HG03196 (cell line): Measurements from ENCODE around the gene ENO4.

ENCODE experiments used
- ATAC-seq: cut with Tn5 transposase; IDR thresholded peaks from one replicate; pipeline ENCODE4 v1.9.1; 2021; ENCODE audit not compliant: unreplicated experiment

Gene ENO4

DNA sequence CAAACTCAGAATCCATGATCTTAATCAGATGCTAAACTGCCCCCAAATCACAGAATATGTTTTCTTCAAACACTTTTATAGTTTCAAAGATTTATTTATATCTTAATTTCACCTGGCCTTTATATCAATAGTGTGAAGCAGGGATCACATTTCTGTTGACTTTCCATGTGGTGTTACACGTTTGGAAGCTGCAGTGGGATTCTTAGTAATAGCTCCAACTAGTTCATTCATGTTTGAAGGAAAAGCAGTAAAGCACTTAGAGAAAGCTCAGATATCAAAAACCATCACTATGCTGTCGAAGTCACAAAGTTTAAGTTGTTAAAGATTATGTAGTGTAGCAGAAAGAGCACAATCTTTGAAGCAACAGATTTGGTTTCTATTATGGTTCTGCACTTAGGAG, 16.8 kb downstream of the ENO4 start:
- ATAC-seq, result no peak

DNA sequence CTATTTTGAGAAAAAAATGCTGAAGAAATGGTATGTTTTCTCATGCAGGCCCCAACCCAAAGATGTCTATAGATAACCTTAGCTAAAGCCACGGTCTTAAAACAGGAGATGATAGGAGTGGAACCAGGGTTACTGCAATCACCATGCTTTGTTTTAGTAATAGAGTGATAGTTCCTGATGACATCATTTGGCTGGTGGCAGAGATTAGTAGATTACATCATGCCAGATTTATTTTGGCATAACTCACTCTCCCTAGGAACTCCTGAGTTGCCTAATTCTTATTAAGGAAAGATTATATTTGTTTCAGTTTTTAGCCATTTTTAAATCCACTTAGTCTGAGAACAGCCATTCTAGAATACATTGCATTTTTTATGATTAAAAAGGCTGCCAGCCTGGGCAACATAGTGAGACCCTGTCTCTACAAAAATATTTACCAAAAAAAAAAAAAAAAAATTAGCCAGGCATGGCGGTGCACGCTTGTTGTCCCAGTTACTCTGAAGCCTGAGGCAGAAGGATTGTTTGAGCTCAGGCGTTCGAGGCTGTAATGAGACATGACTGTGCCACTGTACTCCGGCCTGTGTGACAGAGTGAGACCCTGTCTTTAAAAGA, 17.8 kb downstream of the ENO4 start:
- no peak for ATAC-seq

DNA sequence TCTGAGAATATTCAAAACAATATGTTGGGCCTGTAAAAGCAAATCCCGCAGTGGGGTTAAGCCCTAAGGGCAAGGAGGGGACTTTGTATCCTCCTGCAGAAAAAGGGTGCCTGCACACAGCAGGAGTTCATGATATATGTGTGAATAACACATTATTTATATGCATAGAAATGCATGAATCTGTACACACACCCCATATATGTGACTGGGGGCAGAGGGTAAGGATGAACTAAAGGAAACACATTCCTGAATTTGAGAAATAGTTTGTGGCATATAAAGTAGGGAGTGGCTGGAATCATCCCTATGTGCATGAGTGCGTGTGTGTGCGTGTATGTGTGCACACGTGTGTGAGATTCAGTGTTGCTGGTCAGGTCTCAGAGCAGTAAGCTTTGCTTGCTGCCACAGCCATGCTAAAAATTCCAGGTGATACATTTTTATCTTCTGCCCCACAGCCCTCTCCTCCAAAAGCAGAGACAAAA, 18.9 kb downstream of the ENO4 start:
- ATAC-seq, result no peak

DNA sequence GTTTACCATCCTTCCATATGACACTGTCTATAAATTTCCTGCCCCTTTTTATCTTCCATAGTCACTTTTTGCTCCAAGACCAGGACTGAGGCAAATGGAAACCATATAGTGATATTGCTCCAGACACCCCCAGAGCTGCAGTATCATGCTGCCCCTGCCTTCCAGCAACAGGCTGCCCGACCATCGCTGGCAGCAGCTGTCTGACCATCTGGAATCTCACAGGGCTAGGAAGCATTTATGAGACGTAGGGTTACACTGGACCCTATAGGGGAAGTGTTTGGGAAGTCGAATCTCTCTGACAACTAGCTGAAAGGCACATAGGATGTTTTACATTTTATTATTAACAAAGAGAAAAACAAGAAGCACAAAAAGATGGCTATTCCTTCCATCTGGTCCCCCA, 19.4 kb downstream of the ENO4 start:
- no peak for ATAC-seq

DNA sequence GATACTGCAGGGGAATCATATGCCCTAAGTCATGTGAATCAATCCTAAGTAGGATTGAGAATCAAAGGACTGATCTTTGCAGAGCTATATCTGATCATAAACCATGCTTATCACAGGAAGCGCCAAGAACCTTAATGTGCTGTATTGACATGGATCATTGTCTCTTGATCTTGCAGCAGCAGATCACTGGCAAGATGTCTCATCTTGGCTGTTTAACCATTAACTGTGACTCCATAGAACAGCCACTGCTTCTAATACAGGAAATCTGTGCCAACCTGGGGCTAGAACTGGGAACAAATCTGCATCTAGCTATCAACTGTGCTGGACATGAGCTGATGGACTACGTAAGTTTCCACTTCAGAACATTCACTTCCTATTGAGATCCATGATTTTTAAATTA, 21.6 kb downstream of the ENO4 start:
- ATAC-seq, result no peak

DNA sequence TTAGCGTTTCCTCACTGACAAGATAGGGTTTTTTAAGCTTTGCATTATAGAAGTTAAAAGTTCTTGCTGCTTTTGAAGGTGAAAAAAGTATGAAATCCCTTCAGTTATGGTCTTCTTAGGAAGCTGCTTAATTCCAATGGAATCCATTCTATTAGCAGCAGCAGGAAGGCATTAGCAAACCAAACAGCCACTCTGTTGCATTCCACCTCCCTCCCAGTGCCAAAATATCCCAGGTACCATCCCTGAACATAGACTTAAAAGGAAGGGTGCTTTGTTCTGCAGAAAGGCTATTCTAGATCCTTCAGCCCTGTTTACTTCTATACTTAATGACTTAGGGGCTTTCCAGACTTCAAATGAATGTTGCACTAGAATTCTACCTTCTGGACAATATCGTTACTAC, 23.8 kb downstream of the ENO4 start:
- ATAC-seq, result no peak

DNA sequence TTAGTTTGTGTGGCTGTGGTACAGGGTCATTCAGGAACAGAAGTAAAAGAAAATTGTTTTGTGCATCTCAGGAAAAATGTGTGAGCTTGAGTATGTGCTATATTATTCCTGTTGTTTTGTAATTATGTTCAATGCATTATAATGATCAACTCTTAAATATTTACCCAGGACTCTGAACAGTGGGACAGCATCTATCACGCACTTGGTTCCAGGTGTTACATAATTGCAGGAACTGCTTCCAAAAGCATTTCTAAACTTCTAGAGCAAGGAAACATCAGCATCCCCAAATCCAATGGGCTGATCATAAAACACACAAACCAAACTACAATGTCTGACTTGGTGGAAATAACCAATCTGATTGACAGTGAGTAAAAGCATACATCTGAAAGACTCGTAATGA, 26.6 kb downstream of the ENO4 start:
- no peak for ATAC-seq

DNA sequence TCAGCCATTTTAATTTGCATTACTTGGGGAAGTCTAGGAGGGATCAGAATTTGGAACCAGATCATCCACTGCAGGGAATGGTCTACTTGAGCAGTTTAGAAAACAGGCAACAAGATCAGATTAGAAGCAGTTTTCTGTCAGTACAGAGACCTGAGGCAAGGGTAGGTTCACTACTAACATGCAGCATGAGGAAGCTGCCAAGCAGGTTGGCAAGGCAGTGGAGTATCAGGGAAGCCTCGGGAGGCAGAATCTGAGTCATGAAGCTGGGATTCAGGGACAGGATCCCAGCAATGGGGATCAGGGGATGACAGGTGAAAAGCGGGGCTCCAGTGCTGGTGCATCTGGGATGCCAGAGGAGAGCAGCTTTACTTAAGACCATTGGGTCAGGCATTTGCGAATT, 28.1 kb downstream of the ENO4 start:
- ATAC-seq, result no peak

DNA sequence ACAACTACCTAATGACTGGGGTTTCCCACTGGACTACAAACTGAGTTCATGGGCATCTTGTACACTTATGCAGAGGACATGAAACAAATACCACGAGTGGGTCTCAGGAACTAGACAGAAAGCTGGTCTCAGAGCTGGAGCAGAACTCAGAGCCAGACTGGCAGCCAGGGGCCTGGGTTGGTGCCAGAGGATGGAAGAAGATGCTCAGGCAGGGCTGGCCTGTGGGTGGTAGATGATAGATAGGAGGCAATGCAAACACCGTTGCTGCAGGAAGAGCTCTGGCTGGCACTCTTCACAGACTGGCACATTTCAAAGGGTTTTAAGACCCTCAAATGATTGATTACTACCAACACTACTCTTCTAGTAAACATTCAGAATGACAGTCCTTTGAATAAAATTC, 28.8 kb downstream of the ENO4 start:
- ATAC-seq, result no peak

DNA sequence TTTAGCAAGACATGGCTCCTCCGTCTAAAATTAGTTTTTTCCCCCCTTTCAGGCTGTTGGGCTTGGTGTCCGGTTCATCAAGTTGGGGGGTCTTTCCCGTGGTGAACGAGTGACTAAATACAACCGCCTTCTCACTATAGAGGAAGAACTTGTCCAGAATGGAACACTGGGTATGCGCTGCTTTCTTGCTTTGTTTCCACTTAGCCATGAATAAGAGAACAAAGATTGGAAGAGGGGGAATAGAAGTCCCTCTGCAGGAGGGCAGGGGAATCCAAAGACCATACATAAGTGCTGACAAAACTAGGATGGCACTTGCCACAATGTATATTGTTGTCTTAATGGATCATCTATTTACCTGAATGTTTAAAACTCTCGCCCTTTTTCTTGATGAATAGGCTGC, 30.5 kb downstream of the ENO4 start:
- ATAC-seq, result no peak

DNA sequence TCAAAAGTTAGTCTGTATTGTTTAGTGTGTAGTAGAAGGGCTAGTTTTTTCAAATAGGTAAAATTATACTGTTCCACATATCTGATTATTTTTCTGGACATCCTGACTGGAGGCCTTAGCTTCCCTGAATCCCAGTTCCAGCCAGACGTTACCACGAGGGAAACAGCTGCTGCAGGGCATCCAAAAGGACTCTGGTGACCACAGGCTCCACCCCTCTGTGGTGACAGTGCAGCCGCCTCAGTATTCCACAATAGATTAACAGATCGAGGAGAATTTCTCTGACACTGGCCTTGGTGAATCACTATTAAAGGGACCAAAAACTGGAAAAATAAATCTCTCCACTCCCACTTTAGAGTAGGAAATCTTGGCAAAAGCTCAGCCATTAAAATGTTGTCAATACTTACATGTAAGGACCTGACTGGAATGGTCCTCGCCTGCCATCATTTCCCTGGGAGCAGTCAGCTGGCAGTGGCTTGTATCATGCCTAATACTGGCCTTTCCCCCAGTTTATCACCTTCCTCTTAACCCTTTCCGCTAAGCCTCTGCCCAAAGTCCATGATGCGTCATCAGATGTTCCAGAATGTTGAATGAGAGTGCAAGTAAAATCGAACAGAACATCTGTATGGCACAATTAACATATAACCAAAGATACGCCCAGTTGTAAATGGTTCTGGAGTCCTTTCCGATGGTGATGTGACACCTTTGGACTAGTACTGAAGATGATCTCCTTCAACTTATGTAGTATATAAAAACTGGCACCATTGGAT, 31.6 kb downstream of the ENO4 start:
- ATAC-seq, result no peak

DNA sequence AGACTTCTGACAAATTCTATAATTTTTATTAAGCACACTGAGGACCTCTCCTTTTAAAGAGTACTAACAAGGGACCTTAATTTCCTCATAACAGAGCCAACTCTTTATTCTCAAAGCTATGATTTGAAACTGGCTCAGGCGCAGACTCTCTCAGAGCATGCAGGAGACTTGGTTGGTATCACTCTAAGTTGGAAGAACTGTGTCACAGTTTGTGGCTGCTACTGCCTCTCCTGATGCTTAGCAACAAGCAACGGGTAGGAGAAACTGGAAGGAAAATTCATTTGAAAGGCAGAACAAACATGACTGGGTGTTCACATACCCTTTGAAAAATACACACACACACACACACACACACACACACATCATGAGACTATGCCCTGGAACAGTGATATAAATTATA, 33.3 kb downstream of the ENO4 start:
- no peak for ATAC-seq

DNA sequence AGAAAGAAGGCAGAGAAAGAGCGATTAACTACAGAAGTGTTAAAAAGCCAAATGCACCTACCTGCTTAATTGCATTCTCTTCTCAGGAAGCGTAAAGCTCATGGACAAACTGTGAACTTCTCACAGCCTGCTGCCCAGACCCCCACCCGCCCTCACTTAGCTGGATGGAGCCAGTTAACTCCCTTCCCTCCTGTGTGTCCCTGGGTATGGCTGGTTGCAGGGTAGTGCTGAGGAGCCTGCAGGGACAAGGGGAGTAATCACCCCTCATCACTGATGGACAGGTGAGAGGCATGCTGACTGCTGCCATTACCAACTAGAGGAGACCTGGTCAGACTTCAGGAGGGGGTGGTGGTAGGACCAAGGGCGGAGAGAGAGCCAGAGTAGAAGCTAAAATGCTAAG, 37.5 kb downstream of the ENO4 start:
- ATAC-seq, result no peak

DNA sequence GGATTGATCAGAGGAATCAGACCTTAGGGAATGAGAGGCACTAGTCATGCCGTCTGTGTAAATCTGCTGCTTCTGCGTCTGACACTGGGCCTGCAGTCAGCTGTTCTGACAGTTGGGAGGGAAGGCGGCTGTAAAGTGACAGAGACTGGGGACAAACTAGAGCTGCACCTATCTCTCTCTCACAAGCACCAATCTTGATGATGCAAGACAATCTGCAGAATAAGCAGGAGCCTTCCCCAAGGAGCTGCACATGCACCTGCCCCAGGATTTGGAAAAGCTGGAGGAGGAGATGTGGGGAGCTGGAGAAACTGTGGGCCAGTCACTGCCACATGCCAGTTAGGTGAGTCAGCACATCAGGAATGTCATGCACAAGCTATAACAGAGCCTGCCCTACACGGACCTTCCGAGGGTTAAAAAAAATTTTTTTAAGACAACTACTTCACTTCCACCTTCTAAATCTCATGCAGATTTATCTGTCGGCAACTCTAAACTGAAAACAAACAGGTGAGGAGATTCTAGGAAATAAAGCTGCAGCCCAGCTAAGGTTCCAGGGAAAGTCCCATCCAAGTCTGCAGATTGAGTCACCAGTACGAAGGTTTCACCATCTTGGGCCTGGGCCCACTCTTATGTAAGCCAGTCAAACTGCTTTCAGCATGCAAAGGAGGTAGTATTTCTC, 39.2 kb downstream of the ENO4 start:
- ATAC-seq, result no peak

DNA sequence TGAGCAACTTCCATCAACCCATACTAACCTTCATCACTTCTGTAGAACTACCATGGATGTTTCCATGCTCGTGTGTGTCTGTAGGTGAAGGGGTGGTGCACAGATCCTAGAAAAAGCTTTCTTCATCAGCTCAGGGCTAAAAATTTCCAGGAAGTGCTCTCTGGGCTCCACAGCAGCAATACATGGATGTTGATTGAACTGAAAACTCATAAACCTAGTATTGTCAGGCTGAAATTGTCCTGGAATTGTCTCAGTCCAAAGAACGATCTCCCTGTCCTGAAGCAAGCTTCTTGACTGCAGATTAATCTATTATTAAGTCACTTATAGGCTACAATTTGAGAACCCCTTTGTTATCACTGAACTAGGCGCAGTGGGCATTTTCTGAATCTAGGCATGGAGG, 39.8 kb downstream of the ENO4 start:
- no peak for ATAC-seq

DNA sequence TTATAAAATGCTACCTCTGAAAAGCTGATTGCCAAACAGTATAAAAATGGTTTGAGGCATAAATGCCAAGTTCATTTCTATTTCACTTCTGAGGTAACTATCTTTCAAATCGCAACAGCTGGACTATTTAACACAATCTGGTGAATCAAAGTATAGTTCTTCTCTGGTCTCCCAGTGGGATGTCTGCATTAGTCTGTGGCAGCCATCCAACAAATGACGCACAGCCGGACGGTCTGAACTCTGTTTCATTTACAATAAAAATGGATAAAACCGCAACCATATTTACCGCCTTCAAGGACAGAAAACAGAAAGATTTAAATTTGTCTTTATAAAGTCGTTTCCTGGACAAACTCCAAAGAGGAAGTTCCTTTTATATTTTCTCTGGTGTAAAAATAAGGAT, 41.9 kb downstream of the ENO4 start:
- ATAC-seq, result no peak

DNA sequence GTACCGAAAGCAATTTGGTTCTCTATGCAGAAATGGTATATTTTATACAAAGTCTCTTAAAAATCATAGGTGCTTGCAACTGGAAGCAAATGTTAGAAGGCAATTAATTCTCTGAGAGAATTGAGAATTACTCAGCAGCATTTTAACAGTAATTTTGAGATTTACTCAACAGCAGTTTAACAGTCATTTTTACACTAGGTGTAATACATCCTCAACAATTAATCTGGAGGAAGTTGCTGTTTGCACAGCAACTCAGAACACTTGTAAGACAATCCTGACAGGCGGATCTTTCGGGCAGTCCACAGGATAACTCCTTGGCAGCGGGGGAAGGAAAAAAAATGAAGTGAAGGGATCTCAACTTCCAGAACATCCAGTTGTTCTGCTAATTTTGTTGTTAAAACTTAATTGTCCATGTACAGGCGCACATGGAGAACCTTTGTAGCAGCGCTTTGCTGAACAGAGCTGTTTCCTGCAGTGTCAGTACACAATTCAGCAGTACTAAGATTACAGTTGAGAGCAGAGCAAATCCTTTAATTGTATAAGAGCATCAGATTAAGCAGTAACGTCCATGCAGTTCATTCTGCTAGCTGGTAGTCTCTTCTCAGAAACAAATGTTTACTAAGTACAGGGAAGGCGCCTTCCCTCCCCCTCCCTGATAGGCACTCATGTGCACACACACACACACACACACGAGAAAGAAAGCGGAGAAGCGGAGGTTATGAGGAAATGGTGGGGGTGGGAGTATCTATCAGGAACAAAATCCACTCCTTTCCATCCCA, 43.8 kb downstream of the ENO4 start:
- no peak for ATAC-seq

DNA sequence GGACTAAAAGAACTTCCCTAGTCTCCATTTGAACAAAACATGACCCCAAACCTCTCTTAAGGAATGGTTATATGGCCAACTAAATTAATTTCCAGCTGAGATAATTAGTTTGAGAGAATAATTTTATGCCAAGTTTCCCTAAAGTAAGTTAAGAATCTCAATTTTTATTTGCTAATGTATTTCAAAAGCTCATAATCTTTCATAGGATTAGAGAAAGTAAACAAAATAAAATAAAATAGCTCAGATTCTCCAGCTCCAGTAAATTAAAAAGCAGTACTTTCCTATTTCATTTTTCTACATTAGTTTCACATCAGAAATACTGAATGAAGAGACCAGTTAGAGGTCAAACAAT, 44.4 kb downstream of the ENO4 start:
- no peak for ATAC-seq

DNA sequence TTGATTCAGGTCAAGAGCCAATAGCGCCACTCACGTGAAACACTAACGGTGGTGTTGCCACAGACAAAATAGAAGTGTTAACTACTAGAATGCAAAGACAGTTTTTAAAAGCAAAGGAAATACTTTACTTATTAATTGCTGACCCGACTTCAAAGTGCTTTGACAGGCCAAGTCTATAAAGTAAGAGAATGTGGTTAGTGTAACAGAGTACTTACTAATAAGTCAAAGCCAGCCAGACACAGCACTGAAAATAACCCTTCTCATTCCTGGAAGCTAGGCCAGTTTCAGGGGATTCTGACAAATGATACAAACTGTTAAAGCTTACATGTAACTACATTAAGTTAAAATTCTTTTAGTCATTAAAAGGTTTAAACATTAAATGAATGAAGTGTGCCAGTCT, 50.3 kb downstream of the ENO4 start:
- no peak for ATAC-seq

DNA sequence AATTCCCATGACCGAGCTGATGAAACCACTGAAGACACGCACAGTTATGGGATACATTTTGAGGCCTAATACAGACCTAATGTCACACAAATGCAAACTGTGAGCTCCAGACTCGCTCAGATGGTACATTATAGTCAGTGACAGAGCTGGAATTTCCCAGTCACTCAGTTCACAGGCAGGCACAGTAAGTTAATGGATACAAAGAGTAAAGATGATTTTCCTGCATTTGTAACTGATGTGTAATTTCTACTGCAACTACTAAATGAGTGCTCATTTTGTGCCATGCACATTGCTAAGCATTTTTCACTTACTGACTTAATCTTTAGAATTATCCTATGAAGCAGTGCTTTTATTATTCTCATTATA, 56.5 kb downstream of the ENO4 start:
- ATAC-seq, result no peak

DNA sequence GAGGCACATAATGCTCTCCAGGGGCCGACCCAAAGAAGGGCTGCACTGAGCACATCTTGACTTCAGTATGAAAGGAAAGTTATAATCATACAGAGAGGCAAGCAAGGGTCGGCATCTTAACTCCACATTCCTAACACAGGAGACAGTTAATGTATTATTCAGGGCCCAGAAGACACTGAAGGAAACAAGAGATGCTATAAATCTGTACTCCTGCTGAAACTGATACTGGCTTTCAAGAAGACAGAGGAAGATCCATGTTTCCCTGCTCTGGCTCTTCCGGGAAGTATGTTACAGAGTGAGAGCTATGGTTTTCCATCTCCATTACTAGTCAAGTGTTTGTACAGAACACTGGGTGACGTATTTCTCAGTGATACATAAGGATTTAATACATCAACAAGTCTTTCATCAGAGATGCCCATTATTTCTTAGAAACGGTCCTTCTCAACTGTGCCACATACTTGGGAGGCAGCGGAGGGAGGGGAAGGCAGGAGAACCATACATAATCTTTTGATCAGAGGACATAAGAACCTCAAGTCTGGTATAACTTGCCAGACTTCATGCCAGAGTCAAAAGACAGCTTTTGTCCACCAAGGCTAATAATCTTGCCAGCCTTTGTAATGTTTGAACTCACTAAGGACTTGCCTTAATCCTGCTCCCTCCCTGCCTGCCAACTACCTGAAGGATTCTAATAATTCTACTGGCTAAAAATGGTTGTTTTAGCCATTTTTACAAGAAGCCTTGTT, 58.1 kb downstream of the ENO4 start:
- ATAC-seq, result no peak
